ENCODE measurements around the gene SPATS1. TPM values are rescaled to one million over a fixed set of nuclear protein-coding genes. Genes with fewer than 3 reads are reported as not detected.

The SPATS1 gene
- total RNA-seq, 2 experiments from 2014 or later: not detected

GRCh38 chr6:44386364-44386928, 44.0 kb downstream of the SPATS1 start:
- H3K27me3 Mint-ChIP-seq: no peaks in the 10 kb centered on the region
- no peak for DNase-seq
- Histone ChIP-seq H3K4me3 (ENCODE audit: low read length) (peak overlapping the region; percentile 84), H3K27ac (ENCODE audit: low read depth in 1 of 2, low read length in 2 of 2) (peak overlapping the region in 1 of 2 donors; percentile 93), H3K4me1 (ENCODE audit: insufficient read depth, low read length) (peaks cover 16% of the 10 kb centered on the region), H3K27me3 (ENCODE audit: control insufficient read depth in 1 of 2, insufficient read depth in 2 of 2, low read length in 2 of 2) (no peaks in the 10 kb centered on the region), H3K36me3 (ENCODE audit: insufficient read depth, low read length) (peaks cover 6% of the 10 kb centered on the region), H3K9me3 (ENCODE audit: control insufficient read depth in 1 of 2, insufficient read depth in 1 of 2, low read length in 2 of 2) (no peaks in the 10 kb centered on the region)
- H3K9me3 Mint-ChIP-seq: no peaks in the 10 kb centered on the region
- peak overlapping the region; percentile 93 for H3K27ac Mint-ChIP-seq
- POLR2A ChIA-PET: interaction anchor here (1.0 to 2.2 kb wide), 3 partner anchors 10 to 140 kb away, joined by 3 to 12 read pairs (median 10); partner anchors contain the start of gene HSP90AB1
- ATAC-seq (ENCODE audit: poor library complexity): no peak
- intact Hi-C loops (cut with DNase I, micrococcal nuclease): loop anchor here in 1 of 2 experiments (2.0 to 5.0 kb wide), 2 partner anchors 119 to 260 kb away; partner anchors contain the start of genes MRPL14, NFKBIE and TMEM63B
- no peak for TF ChIP-seq CTCF (IDR thresholded peaks at IDR 0.05)
- H3K36me3 Mint-ChIP-seq (ENCODE audit: low read depth): peaks cover 36% of the 10 kb centered on the region
- H3K4me3 Mint-ChIP-seq: peak overlapping the region; percentile 97
- CTCF ChIA-PET: interaction anchor here (2.1 kb wide), 1 partner anchor 74 kb away, joined by 10 read pairs; the partner anchor contains the start of gene AARS2
- H3K4me1 Mint-ChIP-seq (ENCODE audit: low read depth): peaks cover 40% of the 10 kb centered on the region

- Mint-ChIP-seq H3K9me3 (no peaks in the 10 kb centered on the region), H3K27ac (peak overlapping the region; percentile 93), H3K4me3 (peak overlapping the region; percentile 97), H3K36me3 (ENCODE audit: low read depth) (peaks cover 41% of the 10 kb centered on the region), H3K27me3 (no peaks in the 10 kb centered on the region), H3K4me1 (ENCODE audit: low read depth) (peaks cover 40% of the 10 kb centered on the region)
- peak overlapping the region; percentile 89 to 93 for H3K27ac ChIP-seq (ENCODE audit: low read depth in 1 of 2, low read length in 2 of 2)
- no peaks in the 10 kb centered on the region for H3K9me3 ChIP-seq (ENCODE audit: control insufficient read depth in 1 of 2, insufficient read depth in 1 of 2, low read length in 2 of 2)
- DNase-seq: no peak
- ChIA-PET CTCF (interaction anchor here (2.1 kb wide), 1 partner anchor 74 kb away, joined by 10 read pairs; the partner anchor contains the start of gene AARS2), POLR2A (interaction anchor here (0.6 to 2.2 kb wide), 10 partner anchors 9 to 1403 kb away, joined by 3 to 12 read pairs (median 3); partner anchors contain the start of genes AARS2, HSP90AB1 and PPP2R5D)
- H3K27me3 ChIP-seq (ENCODE audit: control insufficient read depth in 1 of 2, insufficient read depth in 2 of 2, low read length in 2 of 2): no peaks in the 10 kb centered on the region
- peaks cover 11% of the 10 kb centered on the region for H3K36me3 ChIP-seq (ENCODE audit: insufficient read depth, low read length)
- ATAC-seq (ENCODE audit: poor library complexity): peak; percentile 39
- TF ChIP-seq CTCF (IDR thresholded peaks at IDR 0.05): no peak
- H3K4me1 ChIP-seq (ENCODE audit: insufficient read depth, low read length): peaks cover 19% of the 10 kb centered on the region
- peak overlapping the region; percentile 84 for H3K4me3 ChIP-seq (ENCODE audit: low read length)
- intact Hi-C loops (cut with DNase I, micrococcal nuclease): loop anchor here in 1 of 2 experiments (1.0 to 5.0 kb wide), 3 partner anchors 74 to 260 kb away; partner anchors contain the start of genes AARS2, MRPL14, NFKBIE and TMEM63B
Observed at GRCh38 chr6:44386929-44387345, 44.5 kb downstream of the SPATS1 start.

GRCh38 chr6:44387346-44388134, 45.1 kb downstream of the SPATS1 start, which contains the start of gene CDC5L:
CDC5L (plus strand) TSS chr6:44387706; CDS start chr6:44387824, 118 bp downstream.
- ATAC-seq (ENCODE audit: poor library complexity): peak; percentile 81
- Histone ChIP-seq H3K36me3 (ENCODE audit: insufficient read depth, low read length) (peaks cover 17% of the 10 kb centered on the region), H3K27me3 (ENCODE audit: control insufficient read depth in 1 of 2, insufficient read depth in 2 of 2, low read length in 2 of 2) (no peaks in the 10 kb centered on the region), H3K9me3 (ENCODE audit: control insufficient read depth in 1 of 2, insufficient read depth in 1 of 2, low read length in 2 of 2) (no peaks in the 10 kb centered on the region), H3K4me3 (ENCODE audit: low read length) (peak within 1 kb of the TSS; percentile 84), H3K4me1 (ENCODE audit: insufficient read depth, low read length) (peaks cover 19% of the 10 kb centered on the region), H3K27ac (ENCODE audit: low read depth in 1 of 2, low read length in 2 of 2) (peak within 1 kb of the TSS; percentile 89 to 93)
- intact Hi-C loops (cut with DNase I, micrococcal nuclease): loop anchor here in 1 of 2 experiments (1.0 to 5.0 kb wide), 3 partner anchors 74 to 261 kb away; partner anchors contain the start of genes AARS2, MRPL14, NFKBIE and TMEM63B
- peak within 1 kb of the TSS; percentile 97 for H3K4me3 Mint-ChIP-seq
- CTCF ChIA-PET: interaction anchor here (1.0 to 2.1 kb wide), 2 partner anchors 50 to 75 kb away, joined by 3 to 10 read pairs; partner anchors contain the start of gene AARS2
- peak; percentile 74 to 98 (median 86) for DNase-seq
- H3K9me3 Mint-ChIP-seq: no peaks in the 10 kb centered on the region
- H3K4me1 Mint-ChIP-seq (ENCODE audit: low read depth): peaks cover 40% of the 10 kb centered on the region
- no peaks in the 10 kb centered on the region for H3K27me3 Mint-ChIP-seq
- TF ChIP-seq CTCF (IDR thresholded peaks at IDR 0.05): no peak
- POLR2A ChIA-PET: interaction anchor here (0.6 to 2.2 kb wide), 10 partner anchors 9 to 1403 kb away, joined by 3 to 12 read pairs (median 3); partner anchors contain the start of genes AARS2, HSP90AB1 and PPP2R5D
- peak within 1 kb of the TSS; percentile 93 for H3K27ac Mint-ChIP-seq
- H3K36me3 Mint-ChIP-seq (ENCODE audit: low read depth): peaks cover 47% of the 10 kb centered on the region

Measured in CD4-positive, alpha-beta T cell (primary cell).